Measurements from ENCODE around the gene MED27.

- TF ChIP-seq POLR2A (IDR thresholded peaks at IDR 0.05; ENCODE audit: insufficient read depth in 1 of 2, low read depth in 2 of 2, low read length in 2 of 2) (no peak), IRF1 (CRISPR knock-in tag; IDR thresholded peaks at IDR 0.05; ENCODE audit: low read depth) (no peak), RAD21 (CRISPR knock-in tag; IDR thresholded peaks at IDR 0.05) (no peak), YY1 (IDR thresholded peaks at IDR 0.05; ENCODE audit: insufficient read depth, insufficient replicate concordance, low read depth, low read length) (no peak), ZFX (CRISPR knock-in tag; IDR thresholded peaks at IDR 0.05; ENCODE audit: low read depth) (no peak), ZNF432 (CRISPR knock-in tag; IDR thresholded peaks at IDR 0.05; ENCODE audit: borderline replicate concordance) (no peak), ZNF292 (CRISPR knock-in tag; IDR thresholded peaks at IDR 0.05; ENCODE audit: borderline replicate concordance, low read depth) (no peak), ZNF235 (CRISPR knock-in tag; IDR thresholded peaks at IDR 0.05; ENCODE audit: borderline replicate concordance) (no peak), RBM22 (optimal IDR thresholded peaks at IDR 0.05; ENCODE audit: low read length) (no peak), ZMAT5 (CRISPR knock-in tag; IDR thresholded peaks at IDR 0.05; ENCODE audit: borderline replicate concordance, low read depth) (no peak), ZFP36 (IDR thresholded peaks at IDR 0.05; ENCODE audit: borderline replicate concordance, low read depth, low read length, partially characterized antibody) (no peak)
- TF ChIP-seq, protein P1, sequence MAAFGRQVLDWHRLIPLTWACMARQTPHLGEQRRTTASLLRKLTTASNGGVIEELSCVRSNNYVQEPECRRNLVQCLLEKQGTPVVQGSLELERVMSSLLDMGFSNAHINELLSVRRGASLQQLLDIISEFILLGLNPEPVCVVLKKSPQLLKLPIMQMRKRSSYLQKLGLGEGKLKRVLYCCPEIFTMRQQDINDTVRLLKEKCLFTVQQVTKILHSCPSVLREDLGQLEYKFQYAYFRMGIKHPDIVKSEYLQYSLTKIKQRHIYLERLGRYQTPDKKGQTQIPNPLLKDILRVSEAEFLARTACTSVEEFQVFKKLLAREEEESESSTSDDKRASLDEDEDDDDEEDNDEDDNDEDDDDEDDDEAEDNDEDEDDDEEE (CRISPR knock-in tag; IDR thresholded peaks at IDR 0.05), result no peak
- TF ChIP-seq, protein P2, sequence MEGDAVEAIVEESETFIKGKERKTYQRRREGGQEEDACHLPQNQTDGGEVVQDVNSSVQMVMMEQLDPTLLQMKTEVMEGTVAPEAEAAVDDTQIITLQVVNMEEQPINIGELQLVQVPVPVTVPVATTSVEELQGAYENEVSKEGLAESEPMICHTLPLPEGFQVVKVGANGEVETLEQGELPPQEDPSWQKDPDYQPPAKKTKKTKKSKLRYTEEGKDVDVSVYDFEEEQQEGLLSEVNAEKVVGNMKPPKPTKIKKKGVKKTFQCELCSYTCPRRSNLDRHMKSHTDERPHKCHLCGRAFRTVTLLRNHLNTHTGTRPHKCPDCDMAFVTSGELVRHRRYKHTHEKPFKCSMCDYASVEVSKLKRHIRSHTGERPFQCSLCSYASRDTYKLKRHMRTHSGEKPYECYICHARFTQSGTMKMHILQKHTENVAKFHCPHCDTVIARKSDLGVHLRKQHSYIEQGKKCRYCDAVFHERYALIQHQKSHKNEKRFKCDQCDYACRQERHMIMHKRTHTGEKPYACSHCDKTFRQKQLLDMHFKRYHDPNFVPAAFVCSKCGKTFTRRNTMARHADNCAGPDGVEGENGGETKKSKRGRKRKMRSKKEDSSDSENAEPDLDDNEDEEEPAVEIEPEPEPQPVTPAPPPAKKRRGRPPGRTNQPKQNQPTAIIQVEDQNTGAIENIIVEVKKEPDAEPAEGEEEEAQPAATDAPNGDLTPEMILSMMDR (CRISPR knock-in tag; IDR thresholded peaks at IDR 0.05), result no peak
Observed at GRCh38 chr9:132040808-132041207, 38.9 kb downstream of the MED27 start.
